ENCODE data around the gene RCAN1.

The RCAN1 gene

GRCh38 chr21:34636961-34637360 lies 22.0 kb upstream of the RCAN1 start:
- H3K4me3 ChIP-seq (ENCODE audit: low read length): no peak overlapping the region
- no peak for TF ChIP-seq ZNF274 (IDR thresholded peaks at IDR 0.05; ENCODE audit: low read depth, low read length)

- no peak for TF ChIP-seq ZNF274 (IDR thresholded peaks at IDR 0.05; ENCODE audit: low read depth, low read length)
- no peak overlapping the region for H3K4me3 ChIP-seq (ENCODE audit: low read length)
These were observed 20.4 kb upstream of the RCAN1 start for GRCh38 chr21:34635307-34635706.

GRCh38 chr21:34632498-34632897 lies 17.6 kb upstream of the RCAN1 start:
- H3K4me3 ChIP-seq (ENCODE audit: low read length): no peak overlapping the region
- no peak for TF ChIP-seq ZNF274 (IDR thresholded peaks at IDR 0.05; ENCODE audit: low read depth, low read length)

GRCh38 chr21:34630536-34631143 lies 15.7 kb upstream of the RCAN1 start:
- no peak overlapping the region for H3K4me3 ChIP-seq (ENCODE audit: low read length)
- TF ChIP-seq ZNF274 (IDR thresholded peaks at IDR 0.05; ENCODE audit: low read depth, low read length): no peak

GRCh38 chr21:34626131-34626530 lies 11.2 kb upstream of the RCAN1 start:
- no peak overlapping the region for H3K4me3 ChIP-seq (ENCODE audit: low read length)
- TF ChIP-seq ZNF274 (IDR thresholded peaks at IDR 0.05; ENCODE audit: low read depth, low read length): no peak

GRCh38 chr21:34625030-34625593 lies 10.2 kb upstream of the RCAN1 start:
- H3K4me3 ChIP-seq (ENCODE audit: low read length): no peak overlapping the region
- TF ChIP-seq ZNF274 (IDR thresholded peaks at IDR 0.05; ENCODE audit: low read depth, low read length): no peak

- no peak overlapping the region for H3K4me3 ChIP-seq (ENCODE audit: low read length)
- no peak for TF ChIP-seq ZNF274 (IDR thresholded peaks at IDR 0.05; ENCODE audit: low read depth, low read length)
These were observed 8.6 kb upstream of the RCAN1 start for GRCh38 chr21:34623516-34623915.

GRCh38 chr21:34621434-34622350 lies 6.8 kb upstream of the RCAN1 start:
- no peak overlapping the region for H3K4me3 ChIP-seq (ENCODE audit: low read length)
- TF ChIP-seq ZNF274 (IDR thresholded peaks at IDR 0.05; ENCODE audit: low read depth, low read length): no peak

- TF ChIP-seq ZNF274 (IDR thresholded peaks at IDR 0.05; ENCODE audit: low read depth, low read length): no peak
- H3K4me3 ChIP-seq (ENCODE audit: low read length): no peak overlapping the region
These were observed 5.1 kb upstream of the RCAN1 start for GRCh38 chr21:34619841-34620665.

GRCh38 chr21:34618941-34619340 lies 4.0 kb upstream of the RCAN1 start:
- no peak for TF ChIP-seq ZNF274 (IDR thresholded peaks at IDR 0.05; ENCODE audit: low read depth, low read length)
- no peak overlapping the region for H3K4me3 ChIP-seq (ENCODE audit: low read length)

GRCh38 chr21:34617753-34618339 lies 2.9 kb upstream of the RCAN1 start:
- no peak for TF ChIP-seq ZNF274 (IDR thresholded peaks at IDR 0.05; ENCODE audit: low read depth, low read length)

GRCh38 chr21:34615487-34615814 lies 538 bp upstream of the RCAN1 start:
- H3K4me3 ChIP-seq (ENCODE audit: low read length): peak overlapping the region; percentile 46; the same call in 1 of the 2 replicates

More at GRCh38 chr21:34617753-34618339, 2.9 kb upstream of the RCAN1 start:
- H3K4me3 ChIP-seq (ENCODE audit: low read length): no peak overlapping the region

GRCh38 chr21:34613679-34614627 lies 960 bp downstream of the RCAN1 start:
- H3K4me3 ChIP-seq (ENCODE audit: low read length): peak overlapping the region; percentile 77; the same call in 1 of the 2 replicates
- TF ChIP-seq ZNF274 (IDR thresholded peaks at IDR 0.05; ENCODE audit: low read depth, low read length): no peak

More at GRCh38 chr21:34615487-34615814, 538 bp upstream of the RCAN1 start:
- no peak for TF ChIP-seq ZNF274 (IDR thresholded peaks at IDR 0.05; ENCODE audit: low read depth, low read length)

Data from GM08714 (cell line).